Effector CD4-positive, alpha-beta T cell (primary cell): ENCODE measurements around the gene PLA2G4E.

Source experiments
- DNase-seq: peaks from one replicate; pipeline ENCODE4 v3.0.0-alpha.2; 2020

Gene PLA2G4E

GRCh38 chr15:41932511-41933289 lies 88.1 kb downstream of the PLA2G4E start:
- DNase-seq, result no peak

GRCh38 chr15:41932101-41932500 lies 88.7 kb downstream of the PLA2G4E start:
- no peak for DNase-seq
